ENCODE measurements around the gene ZFYVE28. TPM values are rescaled to one million over a fixed set of nuclear protein-coding genes. Genes with fewer than 3 reads are reported as not detected.

ZFYVE28 gene
- total RNA-seq, 6 donors from 2014 or later, result 10.8 to 51.3 (median 15.2) TPM

GRCh38 chr4:2387829-2388228, 30.6 kb downstream of the ZFYVE28 start:
- Histone ChIP-seq H3K9me3 (no peaks in the 10 kb centered on the region), H3K4me3 (no peak overlapping the region), H3K27me3 (no peaks in the 10 kb centered on the region), H3K4me1 (peaks cover 0 to 12% (median 1%) of the 10 kb centered on the region in 4 donors), H3K27ac (no peak overlapping the region), H3K36me3 (no peaks in the 10 kb centered on the region)
- ATAC-seq (ENCODE audit: low FRiP score in 2 of 2) (no peak), DNase-seq (no peak)
- TF ChIP-seq POLR2AphosphoS5 (IDR thresholded peaks at IDR 0.05), result no peak
- TF ChIP-seq CTCF (IDR thresholded peaks at IDR 0.05), result no peak
- WGBS, 2 donors, result 96 to 100% methylated on average over 8 of the region's 12 CpGs

DNA sequence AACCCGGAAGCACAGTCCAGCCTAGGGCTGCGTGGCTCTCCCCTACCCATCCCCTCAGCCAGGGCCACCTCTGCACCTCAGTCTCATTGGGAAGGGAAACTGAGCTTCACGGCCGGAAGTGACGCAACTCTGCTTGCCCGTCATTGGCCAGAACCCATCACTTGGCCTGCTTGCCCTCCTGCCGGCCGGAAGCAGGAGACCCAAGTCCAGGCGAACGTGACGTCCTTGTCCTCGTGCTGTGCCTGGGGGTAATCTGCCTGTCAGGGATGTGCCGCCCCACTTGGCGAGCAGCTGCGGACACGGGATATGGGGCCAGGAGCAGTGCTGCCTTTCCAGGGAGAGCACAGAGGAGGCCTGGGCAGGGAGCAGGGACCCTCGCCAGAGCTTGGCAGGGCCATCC, 31.2 kb downstream of the ZFYVE28 start:
- TF ChIP-seq EP300 (IDR thresholded peaks at IDR 0.05), result no peak
- 91 to 95% methylated on average over 14 to 15 of the region's 17 CpGs for WGBS, 2 donors
- Histone ChIP-seq H3K36me3 (no peaks in the 10 kb centered on the region), H3K9me3 (no peaks in the 10 kb centered on the region), H3K4me3 (no peak overlapping the region), H3K27me3 (no peaks in the 10 kb centered on the region), H3K27ac (no peak overlapping the region), H3K4me1 (peaks cover 0 to 12% (median 1%) of the 10 kb centered on the region in 4 donors)
- ATAC-seq (ENCODE audit: low FRiP score in 2 of 2), result no peak
- no peak for DNase-seq

GRCh38 chr4:2386717-2387116, 31.7 kb downstream of the ZFYVE28 start:
- no peak overlapping the region for H3K4me3 ChIP-seq
- no peak overlapping the region for H3K27ac ChIP-seq
- no peaks in the 10 kb centered on the region for H3K27me3 ChIP-seq
- TF ChIP-seq POLR2AphosphoS5 (IDR thresholded peaks at IDR 0.05) (no peak), POLR2A (IDR thresholded peaks at IDR 0.05) (no peak), CTCF (IDR thresholded peaks at IDR 0.05) (no peak), EP300 (IDR thresholded peaks at IDR 0.05) (no peak)
- no peak for DNase-seq
- WGBS, 2 donors, result 89 to 92% methylated on average over 11 to 15 of the region's 19 CpGs
- no peaks in the 10 kb centered on the region for H3K36me3 ChIP-seq
- ATAC-seq (ENCODE audit: low FRiP score in 2 of 2), result no peak
- H3K4me1 ChIP-seq, result peaks cover 0 to 12% (median 1%) of the 10 kb centered on the region in 4 donors
- no peaks in the 10 kb centered on the region for H3K9me3 ChIP-seq

DNA sequence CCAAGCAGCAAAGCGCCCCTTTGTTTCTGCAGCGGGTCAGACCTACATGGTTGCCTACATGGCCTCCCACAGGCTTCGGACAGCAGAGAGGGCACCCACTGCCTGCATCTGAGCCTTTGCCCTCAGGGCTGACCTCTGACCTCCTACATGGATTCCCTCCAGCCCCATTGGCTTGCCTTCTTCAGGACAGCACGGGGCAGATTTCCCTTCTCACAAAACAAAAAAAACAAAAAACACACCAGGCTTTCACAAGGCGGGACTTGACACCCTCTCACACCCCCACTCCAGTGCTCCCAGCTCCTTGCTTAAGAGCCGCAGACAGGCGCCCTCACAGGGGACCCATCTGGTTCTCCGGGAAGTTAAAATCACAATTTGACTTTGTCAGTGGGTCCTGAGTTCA, 32.9 kb downstream of the ZFYVE28 start:
- H3K9me3 ChIP-seq, result no peaks in the 10 kb centered on the region
- no peak for DNase-seq
- no peak overlapping the region for H3K4me3 ChIP-seq
- H3K36me3 ChIP-seq, result no peaks in the 10 kb centered on the region
- TF ChIP-seq EP300 (IDR thresholded peaks at IDR 0.05), result no peak
- no peak for TF ChIP-seq CTCF (IDR thresholded peaks at IDR 0.05)
- TF ChIP-seq POLR2AphosphoS5 (IDR thresholded peaks at IDR 0.05), result no peak
- no peak for TF ChIP-seq POLR2A (IDR thresholded peaks at IDR 0.05)
- peaks cover 0 to 12% (median 1%) of the 10 kb centered on the region in 4 donors for H3K4me1 ChIP-seq
- H3K27me3 ChIP-seq, result no peaks in the 10 kb centered on the region
- 81 to 88% methylated on average over 7 to 8 of the region's 8 CpGs for WGBS, 2 donors
- no peak for ATAC-seq (ENCODE audit: low FRiP score in 2 of 2)
- H3K27ac ChIP-seq, result no peak overlapping the region

GRCh38 chr4:2384245-2384644, 34.2 kb downstream of the ZFYVE28 start:
- no peak for ATAC-seq (ENCODE audit: low FRiP score in 2 of 2)

More at GRCh38 chr4:2384245-2384644, 34.2 kb downstream of the ZFYVE28 start:
- no peak for TF ChIP-seq POLR2AphosphoS5 (IDR thresholded peaks at IDR 0.05)
- TF ChIP-seq EP300 (IDR thresholded peaks at IDR 0.05), result no peak
- no peak for TF ChIP-seq CTCF (IDR thresholded peaks at IDR 0.05)
- TF ChIP-seq POLR2A (IDR thresholded peaks at IDR 0.05), result no peak
- 80 to 84% methylated on average over 6 of the region's 6 CpGs for WGBS, 2 donors
- Histone ChIP-seq H3K9me3 (no peaks in the 10 kb centered on the region), H3K4me1 (peaks cover 0 to 11% (median 1%) of the 10 kb centered on the region in 4 donors), H3K4me3 (no peak overlapping the region), H3K27ac (no peak overlapping the region), H3K36me3 (no peaks in the 10 kb centered on the region), H3K27me3 (no peaks in the 10 kb centered on the region)
- no peak for DNase-seq
